WTC11 (cell line): Measurements from ENCODE around the gene AKAIN1. TPM values are rescaled to one million over a fixed set of nuclear protein-coding genes. Genes with fewer than 3 reads are reported as not detected.

Experiments used
- ATAC-seq: fragments of 200-7000 bp; cut with Tn5 transposase; 2 replicates; pipeline ENCODE4 v1.10.0; 2021; ENCODE audit warnings: mild to moderate bottlenecking, moderate library complexity
- CTCF ChIA-PET: fragments of 300-600 bp; sonication (Branson Sonifier 250); formaldehyde crosslinking; loops from one replicate; lab custom pipeline; 2021; ENCODE audit warnings: antibody characterized with exemption; lab: Charles Lee
- POLR2A ChIA-PET: fragments of 350-600 bp; sonication (Branson Sonifier 250); formaldehyde crosslinking; loops from one replicate; lab custom pipeline; 2021; ENCODE audit warnings: antibody characterized with exemption; lab: Charles Lee
- DNase-seq: peaks from one replicate; pipeline ENCODE4 v3.0.0; 2021; ENCODE audit warnings: low spot score
- H3K27ac Mint-ChIP-seq: 2 replicates; pipeline ENCODE4 v1.8.0; 2021; ENCODE audit warnings: mixed read lengths
- H3K27me3 Mint-ChIP-seq: 2 replicates; pipeline ENCODE4 v1.8.0; 2021; ENCODE audit warnings: low read depth, mild to moderate bottlenecking, moderate library complexity, mixed read lengths
- H3K36me3 Mint-ChIP-seq: 2 replicates; pipeline ENCODE4 v1.8.0; 2021; ENCODE audit warnings: mixed read lengths
- H3K4me1 Mint-ChIP-seq: 2 replicates; pipeline ENCODE4 v1.8.0; 2022; ENCODE audit warnings: mixed read lengths
- H3K4me3 Mint-ChIP-seq: 2 replicates; pipeline ENCODE4 v1.8.0; 2021; ENCODE audit warnings: mild to moderate bottlenecking, moderate library complexity, mixed read lengths
- H3K9me3 Mint-ChIP-seq: 2 replicates; pipeline ENCODE4 v1.8.0; 2021; ENCODE audit warnings: mixed read lengths
- ATF1 ChIP-seq: sonication (generic); formaldehyde crosslinking; IDR thresholded peaks from 2 replicates; pipeline ENCODE4 v1.8.1; 2023; ENCODE audit warnings: mild to moderate bottlenecking, moderate library complexity, missing genetic modification reagents
- CREM ChIP-seq: sonication (generic); formaldehyde crosslinking; IDR thresholded peaks from 2 replicates; pipeline ENCODE4 v1.8.1; 2022; ENCODE audit warnings: mild to moderate bottlenecking, missing genetic modification reagents, moderate library complexity
- EMX1 ChIP-seq: fragments of 250-450 bp; sonication (Bioruptor Pico); IDR thresholded peaks from 2 replicates; pipeline ENCODE4 v1.8.0; 2021; ENCODE audit warnings: mild to moderate bottlenecking
- ESRRA ChIP-seq: sonication (generic); formaldehyde crosslinking; IDR thresholded peaks from 2 replicates; pipeline ENCODE4 v1.8.1; 2022; ENCODE audit warnings: mild to moderate bottlenecking, missing genetic modification reagents, borderline replicate concordance
- ETV6 ChIP-seq: sonication (generic); formaldehyde crosslinking; IDR thresholded peaks from 2 replicates; pipeline ENCODE4 v1.8.1; 2022; ENCODE audit warnings: mild to moderate bottlenecking, missing genetic modification reagents
- FOXJ3 ChIP-seq: sonication (generic); formaldehyde crosslinking; IDR thresholded peaks from 2 replicates; pipeline ENCODE4 v1.9.0; 2021; ENCODE audit warnings: missing genetic modification reagents, mild to moderate bottlenecking, borderline replicate concordance
- FOXK1 ChIP-seq: sonication (generic); formaldehyde crosslinking; IDR thresholded peaks from 2 replicates; pipeline ENCODE4 v1.8.0; 2022; ENCODE audit warnings: mild to moderate bottlenecking, moderate library complexity, missing genetic modification reagents
- GTF2I ChIP-seq: fragments of 250-450 bp; sonication (Bioruptor Pico); conservative IDR thresholded peaks from 2 replicates; pipeline ENCODE4 v1.4.0; 2021; ENCODE audit warnings: mild to moderate bottlenecking
- IRF2 ChIP-seq: sonication (generic); formaldehyde crosslinking; IDR thresholded peaks from 2 replicates; pipeline ENCODE4 v1.8.0; 2022; ENCODE audit warnings: low read depth, missing genetic modification reagents, borderline replicate concordance
- JUN ChIP-seq: sonication (generic); formaldehyde crosslinking; IDR thresholded peaks from 2 replicates; pipeline ENCODE4 v1.8.0; 2023; ENCODE audit warnings: mild to moderate bottlenecking, missing genetic modification reagents
- MYBL2 ChIP-seq: sonication (generic); formaldehyde crosslinking; IDR thresholded peaks from 2 replicates; pipeline ENCODE4 v1.8.1; 2023; ENCODE audit warnings: mild to moderate bottlenecking, moderate library complexity, missing genetic modification reagents
- NR2C2 ChIP-seq: sonication (generic); formaldehyde crosslinking; IDR thresholded peaks from 2 replicates; pipeline ENCODE4 v1.8.0; 2022; ENCODE audit warnings: mild to moderate bottlenecking, missing genetic modification reagents
- PRRX2 ChIP-seq: fragments of 250-450 bp; sonication (Bioruptor Pico); IDR thresholded peaks from 2 replicates; pipeline ENCODE4 v1.8.0; 2021; ENCODE audit warnings: mild to moderate bottlenecking
- RELA ChIP-seq: sonication (generic); formaldehyde crosslinking; IDR thresholded peaks from 2 replicates; pipeline ENCODE4 v1.8.1; 2022; ENCODE audit warnings: missing genetic modification reagents, mild to moderate bottlenecking, borderline replicate concordance
- SMAD3 ChIP-seq: sonication (generic); formaldehyde crosslinking; IDR thresholded peaks from 2 replicates; pipeline ENCODE4 v1.8.0; 2022; ENCODE audit warnings: missing genetic modification reagents, mild to moderate bottlenecking, borderline replicate concordance
- TCF7 ChIP-seq: sonication (generic); formaldehyde crosslinking; IDR thresholded peaks from 2 replicates; pipeline ENCODE4 v1.8.0; 2022; ENCODE audit warnings: mild to moderate bottlenecking, low read depth, missing genetic modification reagents, moderate library complexity
- TEAD1 ChIP-seq: sonication (generic); formaldehyde crosslinking; IDR thresholded peaks from 2 replicates; pipeline ENCODE4 v1.8.0; 2022; ENCODE audit warnings: mild to moderate bottlenecking, missing genetic modification reagents
- TEAD4 ChIP-seq: sonication (generic); formaldehyde crosslinking; IDR thresholded peaks from 2 replicates; pipeline ENCODE4 v1.8.0; 2022; ENCODE audit warnings: mild to moderate bottlenecking, missing genetic modification reagents
- ZNF138 ChIP-seq: sonication (generic); formaldehyde crosslinking; conservative IDR thresholded peaks from 2 replicates; pipeline ENCODE4 v1.8.1; 2022; ENCODE audit warnings: mild to moderate bottlenecking, moderate library complexity, missing genetic modification reagents
- ZNF671 ChIP-seq: fragments of 250-450 bp; sonication (Bioruptor Pico); IDR thresholded peaks from 2 replicates; pipeline ENCODE4 v1.8.0; 2021; ENCODE audit warnings: mild to moderate bottlenecking
- total RNA-seq: library from RNA; stranded (reverse); gene quantifications from 3 replicates; pipeline ENCODE4 v1.2.3, GENCODE V29; 2021
- TF ChIP-seq, protein P1 (sequence below): fragments of 250-450 bp; sonication (Bioruptor Pico); IDR thresholded peaks from 2 replicates; pipeline ENCODE4 v1.9.0; 2021; ENCODE audit warnings: mild to moderate bottlenecking
- TF ChIP-seq, protein P2 (sequence below): sonication (generic); formaldehyde crosslinking; IDR thresholded peaks from 2 replicates; pipeline ENCODE4 v1.8.0; 2022; ENCODE audit warnings: mild to moderate bottlenecking, missing genetic modification reagents
- TF ChIP-seq, protein P3 (sequence below): sonication (generic); formaldehyde crosslinking; IDR thresholded peaks from 2 replicates; pipeline ENCODE4 v1.8.1; 2022; ENCODE audit warnings: mild to moderate bottlenecking, moderate library complexity, missing genetic modification reagents
- TF ChIP-seq, protein P4 (sequence below): sonication (generic); formaldehyde crosslinking; IDR thresholded peaks from 2 replicates; pipeline ENCODE4 v1.8.1; 2023; ENCODE audit warnings: mild to moderate bottlenecking, missing genetic modification reagents
- TF ChIP-seq, protein P5 (sequence below): sonication (generic); formaldehyde crosslinking; IDR thresholded peaks from 2 replicates; pipeline ENCODE4 v1.8.1; 2022; ENCODE audit warnings: missing genetic modification reagents, borderline replicate concordance
- TF ChIP-seq, protein P6 (sequence below): sonication (generic); formaldehyde crosslinking; IDR thresholded peaks from 2 replicates; pipeline ENCODE4 v1.8.0; 2022; ENCODE audit warnings: mild to moderate bottlenecking, missing genetic modification reagents

AKAIN1 gene
- total RNA-seq, 1 experiment from 2014 or later: not detected

DNA sequence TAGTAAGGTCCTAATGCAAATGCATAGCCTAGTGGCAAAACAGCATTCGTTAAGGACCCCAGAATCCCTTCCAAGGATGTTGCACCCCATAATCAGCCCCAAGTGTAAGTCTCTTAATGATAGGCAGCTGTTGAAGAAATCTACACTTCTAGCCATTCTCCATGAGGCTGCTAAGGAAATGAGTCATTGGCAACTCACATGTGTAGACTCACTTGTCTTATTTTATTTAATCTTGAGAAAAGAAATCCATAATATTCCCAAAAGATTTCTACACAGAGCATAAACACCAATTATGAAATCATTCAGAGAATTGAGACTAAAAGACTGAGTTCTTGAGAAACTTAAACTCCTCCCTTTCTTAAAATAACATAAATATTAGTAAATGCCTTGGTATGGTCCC, 52.4 kb downstream of the AKAIN1 start:
- Mint-ChIP-seq H3K27ac (no peak overlapping the region), H3K36me3 (no peaks in the 10 kb centered on the region), H3K9me3 (no peaks in the 10 kb centered on the region; the same call in 1 of the 2 replicates), H3K27me3 (no peaks in the 10 kb centered on the region), H3K4me1 (no peaks in the 10 kb centered on the region), H3K4me3 (no peak overlapping the region)
- DNase-seq (no peak), ATAC-seq (no peak)
- POLR2A ChIA-PET: no interaction called here
- CTCF ChIA-PET: no interaction called here
- no peak for TF ChIP-seq TEAD4

DNA sequence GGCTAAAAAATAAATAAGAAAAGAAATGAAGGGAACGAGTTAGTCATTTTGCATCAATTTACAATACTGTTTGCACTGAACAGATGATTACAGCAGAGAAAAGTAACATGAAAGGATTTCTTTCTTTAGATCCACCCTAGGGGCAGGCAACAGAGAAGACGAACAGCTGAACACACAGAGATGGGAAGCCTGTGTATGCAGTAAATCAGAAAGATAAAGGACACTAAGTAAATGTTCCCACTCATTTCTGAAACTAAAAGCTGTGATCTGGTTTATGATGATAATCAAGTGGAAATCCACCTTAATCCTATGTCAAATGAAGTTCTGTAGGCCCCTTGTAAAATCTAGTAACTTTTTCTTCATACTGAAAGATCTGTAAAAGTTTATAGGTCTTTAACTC, 54.2 kb downstream of the AKAIN1 start:
- H3K4me1 Mint-ChIP-seq: no peaks in the 10 kb centered on the region
- ATAC-seq (no peak), DNase-seq (no peak)
- H3K4me3 Mint-ChIP-seq: no peak overlapping the region
- no peaks in the 10 kb centered on the region for H3K36me3 Mint-ChIP-seq
- POLR2A ChIA-PET: no interaction called here
- TF ChIP-seq ATF1 (no peak), TCF7 (CRISPR knock-in tag) (no peak), MYBL2 (no peak), GTF2I (CRISPR knock-in tag) (no peak), PRRX2 (CRISPR knock-in tag) (no peak), RELA (CRISPR knock-in tag) (no peak), TEAD1 (CRISPR knock-in tag) (no peak), NR2C2 (CRISPR knock-in tag) (no peak), JUN (CRISPR knock-in tag) (no peak), ESRRA (CRISPR knock-in tag) (no peak), FOXK1 (CRISPR knock-in tag) (no peak), IRF2 (CRISPR knock-in tag) (no peak)
- TF ChIP-seq, protein P1, sequence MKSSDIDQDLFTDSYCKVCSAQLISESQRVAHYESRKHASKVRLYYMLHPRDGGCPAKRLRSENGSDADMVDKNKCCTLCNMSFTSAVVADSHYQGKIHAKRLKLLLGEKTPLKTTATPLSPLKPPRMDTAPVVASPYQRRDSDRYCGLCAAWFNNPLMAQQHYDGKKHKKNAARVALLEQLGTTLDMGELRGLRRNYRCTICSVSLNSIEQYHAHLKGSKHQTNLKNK (CRISPR knock-in tag): no peak
- TF ChIP-seq, protein P2, sequence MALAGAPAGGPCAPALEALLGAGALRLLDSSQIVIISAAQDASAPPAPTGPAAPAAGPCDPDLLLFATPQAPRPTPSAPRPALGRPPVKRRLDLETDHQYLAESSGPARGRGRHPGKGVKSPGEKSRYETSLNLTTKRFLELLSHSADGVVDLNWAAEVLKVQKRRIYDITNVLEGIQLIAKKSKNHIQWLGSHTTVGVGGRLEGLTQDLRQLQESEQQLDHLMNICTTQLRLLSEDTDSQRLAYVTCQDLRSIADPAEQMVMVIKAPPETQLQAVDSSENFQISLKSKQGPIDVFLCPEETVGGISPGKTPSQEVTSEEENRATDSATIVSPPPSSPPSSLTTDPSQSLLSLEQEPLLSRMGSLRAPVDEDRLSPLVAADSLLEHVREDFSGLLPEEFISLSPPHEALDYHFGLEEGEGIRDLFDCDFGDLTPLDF (CRISPR knock-in tag): no peak
- TF ChIP-seq, protein P3, sequence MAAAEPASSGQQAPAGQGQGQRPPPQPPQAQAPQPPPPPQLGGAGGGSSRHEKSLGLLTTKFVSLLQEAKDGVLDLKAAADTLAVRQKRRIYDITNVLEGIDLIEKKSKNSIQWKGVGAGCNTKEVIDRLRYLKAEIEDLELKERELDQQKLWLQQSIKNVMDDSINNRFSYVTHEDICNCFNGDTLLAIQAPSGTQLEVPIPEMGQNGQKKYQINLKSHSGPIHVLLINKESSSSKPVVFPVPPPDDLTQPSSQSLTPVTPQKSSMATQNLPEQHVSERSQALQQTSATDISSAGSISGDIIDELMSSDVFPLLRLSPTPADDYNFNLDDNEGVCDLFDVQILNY (CRISPR knock-in tag): no peak
- TF ChIP-seq, protein P4, sequence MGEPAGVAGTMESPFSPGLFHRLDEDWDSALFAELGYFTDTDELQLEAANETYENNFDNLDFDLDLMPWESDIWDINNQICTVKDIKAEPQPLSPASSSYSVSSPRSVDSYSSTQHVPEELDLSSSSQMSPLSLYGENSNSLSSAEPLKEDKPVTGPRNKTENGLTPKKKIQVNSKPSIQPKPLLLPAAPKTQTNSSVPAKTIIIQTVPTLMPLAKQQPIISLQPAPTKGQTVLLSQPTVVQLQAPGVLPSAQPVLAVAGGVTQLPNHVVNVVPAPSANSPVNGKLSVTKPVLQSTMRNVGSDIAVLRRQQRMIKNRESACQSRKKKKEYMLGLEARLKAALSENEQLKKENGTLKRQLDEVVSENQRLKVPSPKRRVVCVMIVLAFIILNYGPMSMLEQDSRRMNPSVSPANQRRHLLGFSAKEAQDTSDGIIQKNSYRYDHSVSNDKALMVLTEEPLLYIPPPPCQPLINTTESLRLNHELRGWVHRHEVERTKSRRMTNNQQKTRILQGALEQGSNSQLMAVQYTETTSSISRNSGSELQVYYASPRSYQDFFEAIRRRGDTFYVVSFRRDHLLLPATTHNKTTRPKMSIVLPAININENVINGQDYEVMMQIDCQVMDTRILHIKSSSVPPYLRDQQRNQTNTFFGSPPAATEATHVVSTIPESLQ (CRISPR knock-in tag): no peak
- no peaks in the 10 kb centered on the region; the same call in 1 of the 2 replicates for H3K9me3 Mint-ChIP-seq
- no peak overlapping the region for H3K27ac Mint-ChIP-seq
- H3K27me3 Mint-ChIP-seq: no peaks in the 10 kb centered on the region
- CTCF ChIA-PET: no interaction called here

DNA sequence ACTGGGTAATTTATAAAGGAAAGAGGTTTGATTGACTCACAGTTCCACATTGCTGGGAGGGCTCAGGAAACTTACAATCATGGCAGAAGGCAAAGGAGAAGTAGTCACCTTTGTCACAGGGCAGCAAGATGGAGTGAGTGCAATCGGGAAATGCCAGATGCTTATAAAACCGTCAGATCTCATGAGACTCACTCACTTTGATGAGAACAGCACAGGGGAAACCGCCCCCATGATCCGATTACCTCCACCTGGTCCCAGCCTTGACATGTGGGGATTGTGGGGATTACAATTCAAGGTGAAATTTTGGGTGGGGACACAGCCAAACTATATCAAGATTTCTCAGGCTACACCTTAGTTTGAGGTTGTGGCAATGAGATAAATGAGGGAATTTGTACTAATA, 54.9 kb downstream of the AKAIN1 start:
- DNase-seq (no peak), ATAC-seq (no peak)
- Mint-ChIP-seq H3K9me3 (no peaks in the 10 kb centered on the region; the same call in 1 of the 2 replicates), H3K36me3 (no peaks in the 10 kb centered on the region), H3K27me3 (no peaks in the 10 kb centered on the region), H3K4me1 (no peaks in the 10 kb centered on the region), H3K27ac (no peak overlapping the region), H3K4me3 (no peak overlapping the region)
- CTCF ChIA-PET: no interaction called here
- TF ChIP-seq SMAD3 (no peak), CREM (CRISPR knock-in tag) (no peak), ETV6 (CRISPR knock-in tag) (no peak), EMX1 (no peak), FOXK1 (CRISPR knock-in tag) (no peak), NR2C2 (CRISPR knock-in tag) (no peak), ZNF671 (no peak), ZNF138 (CRISPR knock-in tag) (no peak), FOXJ3 (CRISPR knock-in tag) (no peak)
- TF ChIP-seq, protein P5, sequence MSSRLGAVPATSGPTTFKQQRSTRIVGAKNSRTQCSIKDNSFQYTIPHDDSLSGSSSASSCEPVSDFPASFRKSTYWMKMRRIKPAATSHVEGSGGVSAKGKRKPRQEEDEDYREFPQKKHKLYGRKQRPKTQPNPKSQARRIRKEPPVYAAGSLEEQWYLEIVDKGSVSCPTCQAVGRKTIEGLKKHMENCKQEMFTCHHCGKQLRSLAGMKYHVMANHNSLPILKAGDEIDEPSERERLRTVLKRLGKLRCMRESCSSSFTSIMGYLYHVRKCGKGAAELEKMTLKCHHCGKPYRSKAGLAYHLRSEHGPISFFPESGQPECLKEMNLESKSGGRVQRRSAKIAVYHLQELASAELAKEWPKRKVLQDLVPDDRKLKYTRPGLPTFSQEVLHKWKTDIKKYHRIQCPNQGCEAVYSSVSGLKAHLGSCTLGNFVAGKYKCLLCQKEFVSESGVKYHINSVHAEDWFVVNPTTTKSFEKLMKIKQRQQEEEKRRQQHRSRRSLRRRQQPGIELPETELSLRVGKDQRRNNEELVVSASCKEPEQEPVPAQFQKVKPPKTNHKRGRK: no peak
- TF ChIP-seq, protein P6, sequence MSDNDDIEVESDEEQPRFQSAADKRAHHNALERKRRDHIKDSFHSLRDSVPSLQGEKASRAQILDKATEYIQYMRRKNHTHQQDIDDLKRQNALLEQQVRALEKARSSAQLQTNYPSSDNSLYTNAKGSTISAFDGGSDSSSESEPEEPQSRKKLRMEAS: no peak
- TF ChIP-seq, protein P1 (CRISPR knock-in tag): no peak
- POLR2A ChIA-PET: no interaction called here
